GM19193 (cell line): ENCODE measurements around the gene DLL4.

Experiments used
- POLR2A ChIP-seq: IDR thresholded peaks from 4 replicates; pipeline ENCODE4 v1.6.1; 2011; ENCODE audit not compliant: insufficient read depth, insufficient read length; ENCODE audit errors: extremely low read depth

Gene DLL4

GRCh38 chr15:40958723-40959122, 29.6 kb downstream of the DLL4 start:
- no peak for TF ChIP-seq POLR2A

- TF ChIP-seq POLR2A = no peak
These were observed 30.4 kb downstream of the DLL4 start for GRCh38 chr15:40959331-40960141.

- TF ChIP-seq POLR2A = no peak
These were observed 31.2 kb downstream of the DLL4 start for GRCh38 chr15:40960151-40960885.

GRCh38 chr15:40960925-40961324, 31.8 kb downstream of the DLL4 start:
- no peak for TF ChIP-seq POLR2A

DNA sequence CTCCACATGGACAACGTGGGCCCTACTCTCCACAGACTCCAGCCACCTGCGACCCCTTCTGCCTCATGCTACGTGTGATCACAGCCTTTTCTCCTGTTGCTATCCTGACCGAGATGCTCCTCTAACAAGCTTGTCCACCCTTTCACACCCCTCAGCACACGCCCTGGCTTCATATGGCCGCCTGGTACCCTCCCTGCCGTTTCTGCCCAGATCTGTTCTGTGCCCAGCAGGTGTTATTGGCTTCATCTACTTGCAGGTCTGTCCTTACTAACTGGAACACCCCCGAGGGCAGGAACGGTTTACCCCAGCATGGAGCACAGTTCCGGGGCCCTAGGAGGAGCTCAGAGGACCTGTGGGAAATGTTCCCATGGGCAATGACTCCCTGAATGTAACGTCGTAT, 34.1 kb downstream of the DLL4 start:
- no peak for TF ChIP-seq POLR2A

- no peak for TF ChIP-seq POLR2A
These were observed 34.9 kb downstream of the DLL4 start for GRCh38 chr15:40964006-40964405.

GRCh38 chr15:40964634-40965033, 35.5 kb downstream of the DLL4 start:
- no peak for TF ChIP-seq POLR2A

GRCh38 chr15:40968290-40969085, 39.3 kb downstream of the DLL4 start:
- TF ChIP-seq POLR2A = no peak

DNA sequence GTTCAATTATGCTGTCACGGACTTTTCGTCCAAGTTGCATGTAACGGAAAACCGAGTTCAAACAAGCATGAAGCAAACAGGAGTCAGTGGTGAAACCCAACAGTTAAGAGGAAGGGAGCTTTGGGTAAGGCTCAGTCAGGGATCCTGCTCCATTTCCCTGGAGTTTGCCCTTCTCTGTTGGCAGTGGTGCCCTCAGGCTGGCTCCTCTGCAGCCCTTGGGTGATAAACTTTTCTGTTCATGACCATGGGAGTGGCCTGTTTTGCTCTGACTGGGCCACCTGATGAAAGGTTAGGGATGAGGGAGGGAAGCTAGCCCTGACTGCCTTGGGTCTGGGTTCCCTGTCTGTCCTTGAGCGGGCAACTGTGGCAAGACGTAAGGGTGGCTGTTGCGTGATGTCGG, 40.2 kb downstream of the DLL4 start:
- TF ChIP-seq POLR2A = no peak

- TF ChIP-seq POLR2A = no peak
These were observed 45.7 kb downstream of the DLL4 start for GRCh38 chr15:40974879-40975278.

DNA sequence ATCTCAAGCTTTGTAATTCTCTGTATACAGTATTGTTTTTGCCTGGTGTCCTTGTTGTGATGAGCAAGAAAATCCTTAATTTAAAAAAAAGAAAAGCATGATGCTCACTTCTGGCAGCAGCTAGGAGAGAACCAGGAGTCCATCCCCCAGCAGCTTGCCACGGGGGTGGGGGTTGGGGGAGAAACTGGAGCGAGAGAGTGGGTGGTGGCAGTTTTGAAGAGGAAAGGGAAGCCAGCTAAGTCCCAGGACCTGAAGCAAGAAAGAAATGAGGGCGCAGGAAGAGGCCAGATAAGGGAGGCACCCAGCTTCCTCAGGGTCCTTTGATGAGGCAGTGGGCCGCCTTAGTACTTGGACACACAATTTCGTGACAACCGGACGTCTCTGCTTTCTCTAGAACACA, 47.7 kb downstream of the DLL4 start:
- no peak for TF ChIP-seq POLR2A

DNA sequence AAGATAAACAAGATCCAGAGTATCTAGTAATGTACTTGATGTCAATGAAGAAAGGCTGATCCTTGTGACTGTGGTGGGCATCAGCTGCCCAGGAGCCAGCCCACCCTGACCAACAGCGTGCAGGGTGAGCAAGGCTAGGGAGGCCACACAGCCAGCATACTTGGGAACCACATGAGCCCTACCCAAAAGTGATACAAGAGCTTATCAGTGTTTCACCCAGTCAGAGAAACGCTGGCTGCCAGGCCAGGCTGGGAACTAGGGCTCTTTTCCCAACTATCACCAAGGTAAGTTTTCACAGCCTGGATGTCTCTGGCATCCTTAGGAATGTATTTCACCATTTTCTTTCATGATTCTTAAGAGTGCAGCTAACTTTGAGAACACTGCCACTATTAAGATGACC, 49.0 kb downstream of the DLL4 start:
- no peak for TF ChIP-seq POLR2A

GRCh38 chr15:40978562-40978961, 49.4 kb downstream of the DLL4 start:
- no peak for TF ChIP-seq POLR2A

- no peak for TF ChIP-seq POLR2A
These were observed 52.0 kb downstream of the DLL4 start for GRCh38 chr15:40981186-40981585.

GRCh38 chr15:40982855-40983254, 53.7 kb downstream of the DLL4 start:
- TF ChIP-seq POLR2A = no peak
